H9 (cell line): Measurements from ENCODE around the gene TUBD1. TPM values are rescaled to one million over a fixed set of nuclear protein-coding genes. Genes with fewer than 3 reads are reported as not detected.
"Not testable (repeated sequence)": the region's sequence is repeated elsewhere in the genome, so short reads cannot be mapped to it uniquely, and the experiment has no call there.

ENCODE experiments used
- DNase-seq: peaks from one replicate; pipeline ENCODE4 v3.0.0-alpha.2; 2017
- H2AFZ ChIP-seq: one replicate; pipeline ENCODE4 v1.6.1; 2013; ENCODE audit warnings: mild to moderate bottlenecking, low read length, control low read depth, moderate library complexity
- H2AK5ac ChIP-seq: 2 replicates; pipeline ENCODE4 v1.6.1; 2013; ENCODE audit warnings: low read length, control low read depth, mixed read lengths; ENCODE audit not compliant: insufficient read length
- H2BK120ac ChIP-seq: one replicate; pipeline ENCODE4 v1.6.1; 2013; ENCODE audit warnings: low read depth, mild to moderate bottlenecking, low read length, control low read depth, inconsistent platforms; ENCODE audit not compliant: poor library complexity, severe bottlenecking
- H2BK12ac ChIP-seq: 2 replicates; pipeline ENCODE4 v1.6.1; 2013; ENCODE audit warnings: low read length, control low read depth, mixed read lengths, low read depth; ENCODE audit not compliant: insufficient read length
- H2BK15ac ChIP-seq: 2 replicates; pipeline ENCODE4 v1.6.1; 2013; ENCODE audit warnings: low read depth, low read length, control low read depth
- H2BK20ac ChIP-seq: one replicate; pipeline ENCODE4 v1.6.1; 2013; ENCODE audit warnings: low read depth, mild to moderate bottlenecking, low read length, control low read depth, inconsistent platforms; ENCODE audit not compliant: poor library complexity, severe bottlenecking
- H2BK5ac ChIP-seq: 2 replicates; pipeline ENCODE4 v1.6.1; 2013; ENCODE audit warnings: low read length, control low read depth, mixed read lengths; ENCODE audit not compliant: insufficient read length
- H3K14ac ChIP-seq: 2 replicates; pipeline ENCODE4 v1.6.1; 2013; ENCODE audit warnings: low read length, control low read depth; ENCODE audit not compliant: insufficient read depth
- H3K18ac ChIP-seq: 2 replicates; pipeline ENCODE4 v1.6.1; 2013; ENCODE audit warnings: low read depth, mild to moderate bottlenecking, mixed read lengths, low read length, control low read depth; ENCODE audit not compliant: insufficient read length
- H3K23ac ChIP-seq: 2 replicates; pipeline ENCODE4 v1.6.1; 2013; ENCODE audit warnings: low read length, control low read depth, mixed read lengths, low read depth; ENCODE audit not compliant: insufficient read length
- H3K23me2 ChIP-seq: 2 replicates; pipeline ENCODE4 v1.6.1; 2013; ENCODE audit warnings: low read depth, mild to moderate bottlenecking, mixed read lengths, low read length, control low read depth; ENCODE audit not compliant: insufficient read length, poor library complexity, severe bottlenecking
- H3K27ac ChIP-seq: 2 replicates; pipeline ENCODE4 v1.5.1; 2013; ENCODE audit warnings: low read length, control low read depth, mixed read lengths, low read depth; ENCODE audit not compliant: insufficient read length
- H3K27me3 ChIP-seq: 2 replicates; pipeline ENCODE4 v1.6.1; 2013; ENCODE audit warnings: low read length, control low read depth, inconsistent platforms; ENCODE audit not compliant: insufficient read depth
- H3K4ac ChIP-seq: 2 replicates; pipeline ENCODE4 v1.6.1; 2013; ENCODE audit warnings: low read depth, mild to moderate bottlenecking, control low read depth, inconsistent platforms, low read length, moderate library complexity
- H3K4me1 ChIP-seq: 2 replicates; pipeline ENCODE4 v1.6.1; 2013; ENCODE audit warnings: low read length, control low read depth, inconsistent platforms; ENCODE audit not compliant: insufficient read depth
- H3K4me2 ChIP-seq: 2 replicates; pipeline ENCODE4 v1.6.1; 2013; ENCODE audit warnings: low read length, control low read depth, mixed read lengths; ENCODE audit not compliant: insufficient read length, insufficient read depth
- H3K56ac ChIP-seq: 2 replicates; pipeline ENCODE4 v1.6.1; 2013; ENCODE audit warnings: low read depth, mild to moderate bottlenecking, mixed read lengths, low read length, control low read depth; ENCODE audit not compliant: insufficient read length
- H3K79me1 ChIP-seq: 2 replicates; pipeline ENCODE4 v1.6.1; 2013; ENCODE audit warnings: low read depth, mild to moderate bottlenecking, moderate library complexity, low read length, control low read depth, inconsistent platforms; ENCODE audit not compliant: insufficient read depth, poor library complexity, severe bottlenecking
- H3K79me2 ChIP-seq: 2 replicates; pipeline ENCODE4 v1.6.1; 2013; ENCODE audit warnings: low read length, control low read depth, inconsistent platforms; ENCODE audit not compliant: insufficient read depth
- H3K9ac ChIP-seq: 2 replicates; pipeline ENCODE4 v1.6.1; 2013; ENCODE audit warnings: low read length, control low read depth, mixed read lengths; ENCODE audit not compliant: insufficient read length; ENCODE audit errors: extremely low read depth
- H3K9me3 ChIP-seq: one replicate; pipeline ENCODE4 v1.6.1; 2013; ENCODE audit warnings: low read depth, low read length, inconsistent platforms; ENCODE audit not compliant: control insufficient read depth
- H3T11ph ChIP-seq: one replicate; pipeline ENCODE4 v1.6.1; 2013; ENCODE audit warnings: mild to moderate bottlenecking, low read length, control low read depth, inconsistent platforms
- H4K20me1 ChIP-seq: one replicate; pipeline ENCODE4 v1.6.1; 2013; ENCODE audit not compliant: control insufficient read depth, insufficient read length, insufficient read depth
- H4K5ac ChIP-seq: 2 replicates; pipeline ENCODE4 v1.6.1; 2013; ENCODE audit warnings: low read depth, mild to moderate bottlenecking, mixed read lengths, low read length, control low read depth; ENCODE audit not compliant: insufficient read length
- H4K8ac ChIP-seq: replicated peaks from 2 replicates; pipeline ENCODE4 v1.6.1; 2013; ENCODE audit warnings: low read length, control low read depth, mixed read lengths, low read depth; ENCODE audit not compliant: insufficient read length
- H4K91ac ChIP-seq: 2 replicates; pipeline ENCODE4 v1.6.1; 2013; ENCODE audit warnings: low read depth, mild to moderate bottlenecking, moderate library complexity, mixed read lengths, low read length, control low read depth; ENCODE audit not compliant: insufficient read length
- H3K27ac Mint-ChIP-seq, 3 experiments: 2 replicates in 2 of 3; 3 replicates in 1 of 3; pipeline ENCODE4 v1.8.0; 2020 to 2021; ENCODE audit warnings: mixed read lengths in 3 of 3, mild to moderate bottlenecking in 1 of 3, moderate library complexity in 1 of 3
- H3K27me3 Mint-ChIP-seq: 2 replicates; pipeline ENCODE4 v1.8.0; 2021; ENCODE audit warnings: low read depth, mild to moderate bottlenecking, moderate library complexity, mixed read lengths
- H3K36me3 Mint-ChIP-seq, 3 experiments: 2 replicates in 2 of 3; 3 replicates in 1 of 3; pipeline ENCODE4 v1.8.0; 2020 to 2021; ENCODE audit warnings: low read depth in 3 of 3, mixed read lengths in 3 of 3; ENCODE audit not compliant: insufficient read depth in 1 of 3
- H3K4me1 Mint-ChIP-seq, 2 experiments: 2 replicates each; pipeline ENCODE4 v1.8.0; 2020; ENCODE audit warnings: mixed read lengths in 2 of 2
- H3K4me3 Mint-ChIP-seq, 2 experiments: 2 replicates in 1 of 2; 3 replicates in 1 of 2; pipeline ENCODE4 v1.8.0; 2020 to 2021; ENCODE audit warnings: mild to moderate bottlenecking in 2 of 2, mixed read lengths in 2 of 2, moderate library complexity in 1 of 2
- H3K9me3 Mint-ChIP-seq, 2 experiments: 2 replicates in 1 of 2; 3 replicates in 1 of 2; pipeline ENCODE4 v1.8.0; 2020; ENCODE audit warnings: mild to moderate bottlenecking in 2 of 2, mixed read lengths in 2 of 2, moderate library complexity in 1 of 2
- WGBS: extraction: QIAGEN DNeasy Blood & Tissue Kit; methylation state at CpG from one replicate; pipeline ENCODE4 v1.1.7; 2013; ENCODE audit warnings: missing lambda C conversion rate, low lambda C conversion rate, mixed read lengths; ENCODE audit not compliant: insufficient read length; ENCODE audit errors: extremely low coverage; 5-methylcytosine and 5-hydroxymethylcytosine counted together
- total RNA-seq: library from RNA; stranded (reverse); gene quantifications from 2 replicates; pipeline ENCODE4 v1.2.1, GENCODE V29; 2021
- TF ChIP-seq, protein P1 (sequence below): fragments of 200-600 bp; sonication (generic); conservative IDR thresholded peaks from 3 replicates; pipeline ENCODE4 v1.8.0; 2021; ENCODE audit warnings: antibody characterized with exemption, mild to moderate bottlenecking

Gene TUBD1
- total RNA-seq, 1 experiment from 2014 or later = 26.4 TPM

GRCh38 chr17:59853168-59853918 lies 39.4 kb downstream of the TUBD1 start:
- Histone ChIP-seq H2BK20ac (no peak overlapping the region), H3K9ac (no peak overlapping the region), H3K23me2 (no peaks in the 10 kb centered on the region), H4K20me1 (no peaks in the 10 kb centered on the region), H3K27me3 (no peaks in the 10 kb centered on the region), H3K9me3 (no peaks in the 10 kb centered on the region), H4K8ac (no peak overlapping the region), H3K4me2 (no peak overlapping the region), H3K56ac (no peak overlapping the region), H4K91ac (no peak overlapping the region), H2AK5ac (no peak overlapping the region), H2BK15ac (no peak overlapping the region), H3K18ac (peak overlapping the region; percentile 19), H3K79me1 (no peaks in the 10 kb centered on the region), H3K23ac (no peak overlapping the region), H3K27ac (peak overlapping the region; percentile 22), H2BK120ac (no peak overlapping the region), H3K14ac (no peak overlapping the region), H3K79me2 (no peaks in the 10 kb centered on the region), H3K4ac (no peak overlapping the region; the same call in 1 of the 2 replicates), H2BK5ac (no peak overlapping the region), H2BK12ac (no peak overlapping the region), H4K5ac (peak overlapping the region; percentile 39), H2AFZ (peak overlapping the region; percentile 97), H3K4me1 (peaks cover 3% of the 10 kb centered on the region; the same call in 1 of the 2 replicates), H3T11ph (no peak overlapping the region)
- H3K4me3 Mint-ChIP-seq = no peak overlapping the region
- peaks cover 28 to 34% of the 10 kb centered on the region in 2 experiments for H3K4me1 Mint-ChIP-seq
- H3K36me3 Mint-ChIP-seq = peaks cover 0 to 2% (median 0%) of the 10 kb centered on the region in 3 experiments; a peak in 1 of 7 replicates
- H3K27me3 Mint-ChIP-seq = no peaks in the 10 kb centered on the region
- peak; percentile 90 for DNase-seq
- WGBS = no CpG with 5 or more reads among the region's 14 CpGs
- TF ChIP-seq, protein P1, sequence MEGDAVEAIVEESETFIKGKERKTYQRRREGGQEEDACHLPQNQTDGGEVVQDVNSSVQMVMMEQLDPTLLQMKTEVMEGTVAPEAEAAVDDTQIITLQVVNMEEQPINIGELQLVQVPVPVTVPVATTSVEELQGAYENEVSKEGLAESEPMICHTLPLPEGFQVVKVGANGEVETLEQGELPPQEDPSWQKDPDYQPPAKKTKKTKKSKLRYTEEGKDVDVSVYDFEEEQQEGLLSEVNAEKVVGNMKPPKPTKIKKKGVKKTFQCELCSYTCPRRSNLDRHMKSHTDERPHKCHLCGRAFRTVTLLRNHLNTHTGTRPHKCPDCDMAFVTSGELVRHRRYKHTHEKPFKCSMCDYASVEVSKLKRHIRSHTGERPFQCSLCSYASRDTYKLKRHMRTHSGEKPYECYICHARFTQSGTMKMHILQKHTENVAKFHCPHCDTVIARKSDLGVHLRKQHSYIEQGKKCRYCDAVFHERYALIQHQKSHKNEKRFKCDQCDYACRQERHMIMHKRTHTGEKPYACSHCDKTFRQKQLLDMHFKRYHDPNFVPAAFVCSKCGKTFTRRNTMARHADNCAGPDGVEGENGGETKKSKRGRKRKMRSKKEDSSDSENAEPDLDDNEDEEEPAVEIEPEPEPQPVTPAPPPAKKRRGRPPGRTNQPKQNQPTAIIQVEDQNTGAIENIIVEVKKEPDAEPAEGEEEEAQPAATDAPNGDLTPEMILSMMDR = peak; percentile 74
- H3K9me3 Mint-ChIP-seq = no peaks in the 10 kb centered on the region
- H3K27ac Mint-ChIP-seq = peak overlapping the region; percentile 53 to 86 (median 68); a peak in 6 of 7 replicates

DNA sequence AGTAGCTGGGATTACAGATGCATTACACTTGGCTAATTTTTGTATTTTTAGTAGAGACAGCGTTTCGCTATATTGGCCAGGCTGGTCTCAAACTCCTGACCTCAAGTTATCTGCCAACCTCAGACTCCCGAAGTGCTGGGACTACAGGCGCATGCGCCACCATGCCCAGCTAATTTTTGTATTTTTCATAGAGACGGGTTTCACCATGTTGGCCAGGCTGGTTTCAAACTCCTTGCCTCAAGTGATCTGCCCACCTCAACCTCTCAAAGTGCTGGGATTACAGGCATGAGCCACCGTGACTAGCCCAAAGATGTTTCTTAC lies 39.9 kb downstream of the TUBD1 start:
- H3K4ac ChIP-seq, H2BK120ac ChIP-seq, H3K9me3 Mint-ChIP-seq, H4K91ac ChIP-seq, H3K56ac ChIP-seq, H3K4me1 ChIP-seq, H4K8ac ChIP-seq, H3T11ph ChIP-seq, H3K27me3 ChIP-seq, H2BK15ac ChIP-seq, H3K9ac ChIP-seq, H2BK20ac ChIP-seq, H2AK5ac ChIP-seq, H3K27me3 Mint-ChIP-seq, H3K23me2 ChIP-seq, H3K9me3 ChIP-seq, H3K79me1 ChIP-seq, H2BK12ac ChIP-seq, H2BK5ac ChIP-seq, H4K20me1 ChIP-seq, H3K23ac ChIP-seq, H3K36me3 Mint-ChIP-seq, H3K79me2 ChIP-seq, H3K4me2 ChIP-seq, H3K4me3 Mint-ChIP-seq, DNase-seq, H3K14ac ChIP-seq: not testable (repeated sequence)
- Histone ChIP-seq H4K5ac (peak overlapping the region; percentile 39), H3K27ac (peak overlapping the region; percentile 22), H3K18ac (peak overlapping the region; percentile 19), H2AFZ (peak overlapping the region; percentile 97)
- WGBS = no CpG with 5 or more reads among the region's 7 CpGs
- peaks cover 28 to 34% of the 10 kb centered on the region in 2 experiments for H3K4me1 Mint-ChIP-seq
- peak overlapping the region in 2 of 3 experiments; percentile 68 to 86; a peak in 4 of 7 replicates for H3K27ac Mint-ChIP-seq
